ENCODE data around the gene DYNLL1. TPM values are rescaled to one million over a fixed set of nuclear protein-coding genes. Genes with fewer than 3 reads are reported as not detected.

DYNLL1 gene
- total and polyA plus RNA-seq, 2 of the 13 experiments (the other 11 are each of a cell fraction or from before 2014, with no cell fraction given): 271 to 294 TPM

- no peak for TF ChIP-seq PRDM15 (CRISPR knock-in tag; IDR thresholded peaks at IDR 0.05)
- TF ChIP-seq ZBTB42 (CRISPR knock-in tag; IDR thresholded peaks at IDR 0.05): no peak
- TF ChIP-seq ZNF20 (CRISPR knock-in tag; IDR thresholded peaks at IDR 0.05): no peak
- no peak for TF ChIP-seq ZNF367 (CRISPR knock-in tag; IDR thresholded peaks at IDR 0.05; ENCODE audit: borderline replicate concordance)
- no peak for TF ChIP-seq ZC3H4 (CRISPR knock-in tag; IDR thresholded peaks at IDR 0.05; ENCODE audit: borderline replicate concordance)
- no peak for TF ChIP-seq ZBTB38 (CRISPR knock-in tag; IDR thresholded peaks at IDR 0.05)
- TF ChIP-seq SMC3 (IDR thresholded peaks at IDR 0.05; ENCODE audit: low read length): peak; percentile 36; the same call in 1 of the 2 replicates
- TF ChIP-seq EZH2 (conservative IDR thresholded peaks at IDR 0.05; ENCODE audit: low read depth, low read length): no peak
- TF ChIP-seq SOX6 (IDR thresholded peaks at IDR 0.05): no peak
- 0 out of 2 replicates have a peak, but pooled peaks have one; percentile 12 for TF ChIP-seq SOX6 (CRISPR knock-in tag; IDR thresholded peaks at IDR 0.05)
- TF ChIP-seq ETV5 (CRISPR knock-in tag; IDR thresholded peaks at IDR 0.05; ENCODE audit: borderline replicate concordance): no peak
Observed at GRCh38 chr12:120466560-120467315, 29.2 kb upstream of the DYNLL1 start (continued).
